HL-60/S4 treated with retinoic acid at 250 ng/mL for 4 days and 3 days (cell line): ENCODE results near the gene SAMD1.

Experiments used
- in situ Hi-C: fragments of 300-500 bp; cut with MboI; formaldehyde crosslinking; loops from 2 replicates; pipeline ENCODE4 v1.7.0; 2022; ENCODE audit warnings: low sequenced_read_pairs

Gene SAMD1

DNA sequence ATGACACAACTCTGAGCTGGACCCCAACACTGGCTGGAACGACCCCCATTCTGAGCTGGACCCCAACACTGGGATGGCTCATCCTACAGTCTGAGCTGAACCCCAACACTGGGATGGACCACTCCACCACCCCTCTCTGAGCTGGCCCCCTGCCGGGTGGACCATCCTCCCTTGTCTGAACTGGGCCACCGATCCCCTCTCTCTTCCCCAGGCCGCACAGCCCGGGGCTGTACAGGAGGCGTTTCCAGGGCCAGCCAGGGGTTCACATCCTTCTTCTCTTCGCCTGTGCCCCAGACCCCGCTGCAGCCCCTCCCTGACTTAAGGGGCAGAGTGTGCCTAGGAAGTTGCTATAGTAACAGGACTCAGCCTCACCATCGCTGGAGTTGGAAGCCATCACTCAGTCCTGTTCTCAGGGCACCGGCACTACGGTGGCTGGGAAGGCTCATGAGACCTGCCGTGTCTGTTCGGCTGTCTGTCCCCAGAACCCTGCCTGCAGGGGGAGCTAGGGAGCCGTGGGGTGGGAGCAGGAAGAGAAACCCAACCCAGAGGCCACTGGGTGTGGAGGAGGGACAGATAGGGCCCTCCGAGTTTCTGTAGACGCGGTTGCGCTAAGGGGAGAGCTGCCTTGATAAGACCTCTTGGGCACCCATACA lies 23.3 kb upstream of the SAMD1 start:
- in situ Hi-C loops: no loop called here

DNA sequence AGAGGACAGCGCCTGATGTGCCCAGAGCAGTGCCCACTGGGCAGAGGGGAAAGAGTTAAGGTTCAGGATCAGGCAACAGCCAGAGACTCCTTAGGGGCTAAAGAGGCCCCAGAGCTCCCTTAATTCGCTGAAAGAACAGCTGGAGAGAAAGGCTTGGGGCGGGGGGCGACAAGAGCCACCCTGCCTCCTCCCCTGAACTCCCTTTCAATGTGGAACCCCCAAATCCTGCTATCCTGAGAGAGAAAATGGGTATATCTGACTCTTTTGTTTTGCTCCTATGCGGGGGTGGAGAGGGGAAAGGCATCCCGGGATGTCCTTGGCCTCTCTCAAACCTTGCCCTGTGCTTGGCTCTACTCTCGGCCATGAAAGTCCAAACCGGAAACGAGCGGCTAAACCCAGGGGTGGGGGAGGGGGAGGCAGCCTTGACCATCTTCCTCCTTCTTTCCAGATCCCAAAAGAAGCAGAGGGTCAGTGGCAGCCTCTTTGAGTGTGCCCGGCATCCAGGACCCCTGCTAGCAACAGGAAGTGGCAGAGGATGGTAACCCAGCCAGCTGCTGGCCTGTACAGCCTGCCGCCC lies 22.3 kb upstream of the SAMD1 start:
- in situ Hi-C loops: no loop called here

DNA sequence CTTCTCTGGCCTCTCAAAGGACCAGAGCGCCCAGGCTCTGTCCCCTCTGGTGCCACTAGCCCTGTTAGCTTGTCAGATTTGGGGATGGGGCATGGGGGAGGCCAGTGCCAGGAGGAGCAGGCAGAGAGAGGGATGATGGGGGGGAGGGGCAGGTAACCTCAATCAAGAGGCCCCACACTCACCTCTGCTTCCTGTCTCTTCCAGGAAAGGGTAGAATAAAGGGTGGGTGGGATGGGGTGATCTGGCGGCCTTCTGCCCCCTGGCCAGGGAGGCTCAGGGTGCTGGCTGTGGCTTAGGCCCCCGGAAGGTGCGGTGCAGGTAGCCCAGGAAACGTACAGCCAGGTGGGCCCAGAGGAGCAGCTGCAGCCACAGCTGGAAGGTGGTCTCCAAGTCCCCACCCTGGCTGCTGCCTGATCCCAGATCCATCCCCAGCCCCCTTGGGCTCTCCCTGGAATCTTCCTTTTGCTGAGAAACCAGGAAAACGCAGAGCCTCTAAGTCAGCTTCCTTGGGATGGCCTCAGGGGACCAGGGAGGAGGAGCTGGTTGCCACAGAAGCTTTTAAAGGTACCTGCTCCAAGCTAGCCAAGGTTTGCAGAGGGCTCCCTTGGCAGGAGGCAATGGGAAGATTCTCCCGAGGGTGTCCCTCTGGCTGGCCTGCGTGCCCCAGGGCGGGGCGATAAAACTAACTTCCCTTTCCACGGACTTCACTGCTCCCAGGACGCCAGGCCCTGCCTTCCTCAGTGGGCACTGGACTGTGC lies 21.7 kb upstream of the SAMD1 start:
- in situ Hi-C loops: no loop called here

DNA sequence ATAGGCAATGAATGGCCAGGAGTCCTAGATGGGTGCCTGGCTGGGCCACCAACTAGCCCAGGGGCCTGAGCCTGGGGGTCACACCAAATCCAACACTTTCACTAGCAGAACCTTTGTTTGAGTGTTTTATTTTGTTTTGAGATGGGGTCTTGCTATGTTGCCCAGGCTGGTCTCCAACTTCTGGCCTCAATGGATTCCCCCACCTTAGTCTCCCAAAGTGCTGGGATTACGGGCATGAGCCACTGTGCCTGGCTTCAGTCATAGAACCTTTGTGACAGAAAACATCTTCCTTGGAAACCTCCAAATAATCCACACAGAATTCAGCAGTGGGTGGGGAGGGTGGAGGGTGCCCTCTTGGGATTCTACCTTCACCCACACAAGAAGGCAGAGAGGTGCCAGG lies 20.9 kb upstream of the SAMD1 start:
- in situ Hi-C loops: no loop called here

DNA sequence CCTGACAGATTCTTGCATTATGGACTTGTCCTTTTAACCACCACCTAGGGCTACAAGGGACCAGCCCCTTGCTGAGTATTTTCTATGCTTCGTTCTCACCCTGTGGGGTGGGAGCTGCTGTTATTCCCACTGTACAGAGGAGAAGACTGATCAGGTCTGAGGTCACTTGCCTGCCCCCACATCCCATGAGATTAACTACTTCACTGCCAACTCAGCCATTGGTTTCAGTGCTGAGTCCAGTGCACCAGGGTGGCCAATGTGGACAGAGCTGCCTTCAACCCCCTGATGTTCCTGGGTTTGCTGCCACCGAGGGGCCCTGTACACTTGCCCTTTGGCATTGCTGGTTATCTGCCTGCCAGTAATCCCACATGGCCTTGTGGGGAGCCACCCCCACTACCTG lies 20.1 kb upstream of the SAMD1 start:
- in situ Hi-C loops: no loop called here

DNA sequence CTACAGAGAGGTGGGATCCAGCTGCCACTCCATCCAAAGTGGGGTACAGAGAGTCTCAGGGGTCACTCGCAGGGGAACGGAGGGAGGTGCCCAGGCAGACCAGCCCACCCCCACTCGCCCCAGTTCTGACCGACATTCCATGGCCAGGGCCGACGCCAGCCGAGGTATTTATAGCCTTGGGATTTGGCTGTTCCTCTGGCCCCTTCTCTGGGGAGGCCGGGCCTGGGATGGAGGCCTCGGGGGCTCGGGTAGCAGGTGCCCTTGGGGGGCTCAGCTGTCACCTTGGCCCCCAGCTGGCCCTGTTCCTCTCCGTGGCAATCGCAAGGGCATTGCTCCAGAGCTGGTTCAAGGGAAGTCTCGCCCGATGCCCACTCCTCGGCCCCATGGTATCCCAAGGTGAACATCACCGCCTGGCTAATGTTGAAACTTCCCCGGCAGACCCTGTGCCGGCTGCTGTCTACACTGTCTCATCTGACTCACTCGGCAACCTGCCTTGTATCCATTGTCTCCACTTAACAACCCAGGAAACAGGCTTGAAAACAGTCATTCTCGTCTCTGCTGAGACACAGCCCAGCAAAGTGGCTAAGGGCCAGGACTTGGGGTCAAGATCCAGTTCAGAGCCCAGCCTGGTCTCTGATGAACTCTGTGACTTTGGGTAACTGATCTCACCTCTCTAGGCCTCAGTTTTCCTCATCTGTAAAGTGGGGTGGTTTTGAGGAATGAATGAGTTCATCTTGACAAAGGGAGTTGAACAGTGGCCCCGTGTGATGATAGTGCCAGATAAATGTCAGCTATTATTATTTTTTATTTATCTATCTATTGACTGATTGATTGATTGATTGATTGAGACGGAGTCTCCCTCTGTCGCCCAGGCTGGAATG lies 17.3 kb upstream of the SAMD1 start:
- in situ Hi-C loops: no loop called here

DNA sequence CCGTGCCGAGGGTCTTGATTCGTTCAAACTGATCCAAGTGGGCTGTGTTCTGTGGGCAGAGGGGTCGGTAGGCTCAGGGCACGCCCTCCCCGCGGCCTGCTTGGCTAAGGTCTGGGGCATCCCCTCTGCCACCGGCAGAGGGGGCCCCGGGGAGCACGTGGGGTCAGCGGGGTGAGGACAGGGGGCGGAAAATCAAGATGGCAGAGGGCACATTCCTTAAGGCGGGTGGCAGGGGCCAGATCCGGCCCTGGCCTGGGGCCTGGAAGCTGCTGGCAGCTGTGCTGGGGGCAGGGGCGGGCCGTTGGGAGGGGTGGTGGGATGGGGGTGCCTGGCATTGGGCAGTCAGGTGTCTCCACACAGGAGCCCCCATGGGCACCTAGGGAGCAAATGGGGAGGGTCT lies 16.3 kb upstream of the SAMD1 start:
- in situ Hi-C loops: no loop called here

DNA sequence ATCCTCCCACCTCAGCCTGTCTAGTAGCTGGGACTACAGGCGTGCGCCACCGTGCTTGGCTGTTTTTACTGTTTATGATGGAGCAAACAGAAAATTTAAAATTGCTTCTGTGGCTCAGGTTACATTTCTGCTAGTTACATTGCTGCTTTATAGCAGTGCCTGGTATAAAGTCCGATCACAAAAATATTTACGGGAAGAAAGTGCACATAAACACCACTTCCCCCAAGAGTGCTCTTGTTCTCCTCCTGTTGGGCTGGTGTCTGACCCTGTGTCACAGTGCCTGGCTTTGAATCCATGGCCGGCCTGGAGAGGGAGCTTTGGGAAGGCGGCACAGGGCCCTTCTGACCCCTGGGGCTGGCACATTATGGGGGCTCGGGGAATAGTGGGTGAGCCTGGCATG lies 15.1 kb upstream of the SAMD1 start:
- in situ Hi-C loops: no loop called here

DNA sequence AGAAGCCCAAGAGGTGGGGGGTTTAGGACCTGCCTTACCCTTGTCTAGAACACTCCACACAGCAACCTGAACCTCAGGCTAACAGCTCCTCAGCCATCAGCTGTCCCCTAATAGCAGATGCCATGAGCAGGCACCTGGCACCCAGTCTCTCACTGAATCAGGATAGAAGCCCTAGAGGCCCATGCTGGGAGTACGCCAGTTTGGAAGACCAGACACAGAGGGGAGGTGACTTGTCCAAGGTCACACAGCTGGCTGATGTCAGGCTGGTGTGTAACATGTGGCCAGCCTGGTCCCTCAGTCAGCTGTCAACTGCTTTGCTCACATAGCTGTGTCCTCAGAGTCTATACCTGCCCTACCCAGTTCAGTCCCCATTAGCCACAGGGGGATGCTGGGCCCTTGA lies 12.8 kb upstream of the SAMD1 start:
- in situ Hi-C loops: no loop called here

DNA sequence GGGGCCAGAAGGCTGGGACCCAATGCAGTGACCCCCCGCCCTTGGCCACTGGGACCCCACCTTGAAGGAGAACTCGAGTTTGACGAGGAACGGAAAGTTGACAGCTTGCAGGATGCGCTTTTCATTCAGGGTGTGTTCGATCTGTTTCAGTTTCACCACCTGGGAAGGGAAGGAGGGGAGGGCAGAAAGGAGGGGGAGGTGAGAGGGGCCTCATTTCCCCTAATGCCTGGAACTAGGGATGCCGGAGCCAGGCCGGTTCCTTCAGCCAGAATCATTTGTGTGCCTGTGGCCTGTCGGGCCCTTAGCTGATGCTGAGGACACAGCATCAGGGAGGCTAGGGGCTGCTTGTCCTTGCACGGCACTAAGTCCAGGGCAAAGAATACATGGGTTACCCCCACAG lies 12.2 kb upstream of the SAMD1 start:
- in situ Hi-C loops: no loop called here

DNA sequence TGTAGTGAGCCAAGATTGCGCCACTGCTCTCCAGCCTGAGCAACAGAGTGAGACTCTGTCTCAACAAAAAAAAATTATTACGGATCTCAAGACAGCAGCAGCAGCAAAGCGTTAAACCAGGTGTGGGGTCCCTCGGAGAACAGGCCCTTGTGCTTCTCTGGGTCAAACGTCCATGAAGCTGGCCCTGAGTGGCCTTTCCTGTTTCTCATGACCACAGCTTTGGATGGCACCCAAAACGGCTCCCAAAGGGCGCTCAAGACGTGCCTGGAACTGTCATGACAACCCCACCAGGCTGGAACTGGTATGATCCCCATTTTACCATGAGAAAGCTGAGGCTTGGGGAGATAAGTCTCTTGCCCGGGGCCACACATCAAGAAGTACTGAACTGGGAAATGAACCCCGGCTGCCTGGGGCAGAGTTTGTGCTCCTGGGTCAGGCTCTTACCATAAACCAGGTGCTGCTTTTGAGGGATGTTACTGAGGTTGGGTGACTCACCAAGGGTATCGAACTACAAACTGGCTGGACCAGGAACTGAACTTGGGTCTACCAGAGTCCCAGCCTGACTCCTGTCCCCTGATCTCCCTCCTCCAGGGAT lies 11.6 kb upstream of the SAMD1 start:
- in situ Hi-C loops: no loop called here

DNA sequence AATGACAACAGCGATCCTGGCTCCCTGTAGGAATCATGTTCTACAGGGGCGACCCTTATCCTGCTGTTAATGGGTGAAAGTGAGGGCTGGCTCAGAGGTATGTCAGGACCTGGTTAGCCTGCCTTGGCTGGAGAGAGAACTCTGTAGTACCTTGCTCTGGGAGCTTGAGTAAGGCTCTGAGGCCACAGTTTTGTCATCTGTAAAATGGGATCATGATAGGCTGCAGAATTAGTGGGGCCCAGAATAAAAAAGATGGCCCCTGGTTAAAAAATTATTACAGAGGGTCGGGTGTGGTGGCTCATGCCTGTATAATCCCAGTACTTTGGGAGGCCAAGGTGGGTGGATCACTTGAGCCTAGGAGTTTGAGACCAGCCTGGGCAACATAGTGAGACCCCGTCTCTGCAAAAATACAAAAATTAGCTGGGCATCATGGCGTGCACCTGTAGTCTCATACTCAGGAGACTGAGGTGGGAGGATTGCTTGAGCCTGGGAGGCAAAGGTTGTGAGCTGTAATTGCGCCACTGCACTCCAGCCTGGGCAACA lies 10.5 kb upstream of the SAMD1 start:
- in situ Hi-C loops: no loop called here

DNA sequence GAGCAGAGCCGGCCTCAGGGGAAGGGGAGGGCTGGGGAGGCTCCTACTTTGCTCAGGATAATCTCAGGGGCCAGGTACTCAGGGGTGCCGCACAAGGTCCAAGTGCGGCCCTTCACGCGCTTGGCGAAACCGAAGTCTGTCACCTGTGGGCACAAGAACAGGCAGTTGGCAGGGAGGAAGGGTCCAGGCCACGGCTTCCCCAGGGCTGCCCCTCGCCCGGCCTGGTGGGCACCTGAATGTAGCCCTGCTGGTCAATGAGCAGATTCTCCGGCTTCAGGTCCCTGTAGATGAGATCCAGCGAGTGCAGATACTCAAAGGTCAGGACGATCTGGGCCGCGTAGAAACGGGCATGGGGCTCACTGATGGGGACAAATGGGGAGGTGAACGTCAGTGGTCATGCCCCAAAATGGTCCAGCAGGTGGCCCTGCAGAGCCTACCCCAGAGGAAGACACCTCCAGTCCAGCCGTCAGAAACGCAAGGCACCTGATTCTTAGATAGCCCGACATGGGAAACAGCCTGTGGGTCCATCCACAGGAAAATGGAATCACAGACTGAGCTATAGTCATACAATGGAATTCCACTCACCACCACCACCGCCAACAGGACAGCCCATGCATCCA lies 7.1 kb upstream of the SAMD1 start:
- in situ Hi-C loops: no loop called here

DNA sequence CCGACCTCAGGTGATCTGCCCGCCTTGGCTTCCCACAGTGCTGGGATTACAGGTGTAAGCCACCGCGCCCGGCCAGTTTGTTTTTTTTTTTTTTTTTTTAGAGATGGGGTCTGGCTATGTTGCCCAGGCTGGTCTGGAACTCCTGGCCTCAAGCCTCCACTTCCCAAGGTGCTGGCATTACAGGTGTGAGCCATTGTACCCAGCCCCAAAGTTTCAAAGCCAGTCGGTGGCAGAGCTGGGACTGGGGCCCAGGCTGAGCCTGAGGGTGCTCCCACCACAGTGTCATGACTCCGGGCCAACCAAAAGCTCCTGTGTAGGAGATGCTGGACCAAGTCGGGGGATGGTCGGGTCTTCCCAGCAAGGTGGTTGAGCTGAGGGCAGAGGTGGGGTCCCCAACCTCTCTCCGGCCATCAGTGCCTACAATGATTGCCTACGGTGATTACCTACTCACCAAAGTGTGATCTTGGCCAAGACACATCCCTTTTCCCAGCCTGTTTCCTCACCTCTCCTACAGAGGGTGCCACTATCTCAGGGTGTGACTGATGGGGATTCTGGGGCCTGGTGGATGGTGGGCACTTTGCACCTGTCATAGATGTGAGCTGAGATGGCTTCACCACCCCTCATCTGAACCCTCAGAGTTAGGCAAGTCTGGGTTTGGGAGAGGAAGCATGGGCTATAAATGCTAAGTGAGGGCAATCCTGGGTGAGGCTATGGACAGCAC lies 5.9 kb upstream of the SAMD1 start:
- in situ Hi-C loops: no loop called here

DNA sequence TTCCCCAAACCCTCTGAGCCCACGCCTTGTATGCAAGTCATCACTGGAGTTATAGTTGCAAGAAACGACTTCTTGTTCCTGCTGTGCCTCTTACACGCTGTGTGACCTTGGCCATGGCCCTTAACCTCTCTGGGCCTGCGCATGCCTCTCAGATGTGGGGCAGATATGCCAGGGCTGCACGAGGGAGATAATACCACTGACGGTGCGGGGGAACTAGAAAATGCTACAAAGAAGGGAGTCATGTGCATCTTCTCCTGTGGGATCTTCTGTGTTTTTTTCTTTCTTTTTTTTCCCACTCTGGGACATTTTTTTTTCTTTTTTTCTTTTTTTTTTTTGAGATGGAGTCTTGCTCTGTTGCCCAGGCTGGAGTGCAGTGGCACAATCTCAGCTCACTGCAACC lies 4.3 kb upstream of the SAMD1 start:
- in situ Hi-C loops: no loop called here

DNA sequence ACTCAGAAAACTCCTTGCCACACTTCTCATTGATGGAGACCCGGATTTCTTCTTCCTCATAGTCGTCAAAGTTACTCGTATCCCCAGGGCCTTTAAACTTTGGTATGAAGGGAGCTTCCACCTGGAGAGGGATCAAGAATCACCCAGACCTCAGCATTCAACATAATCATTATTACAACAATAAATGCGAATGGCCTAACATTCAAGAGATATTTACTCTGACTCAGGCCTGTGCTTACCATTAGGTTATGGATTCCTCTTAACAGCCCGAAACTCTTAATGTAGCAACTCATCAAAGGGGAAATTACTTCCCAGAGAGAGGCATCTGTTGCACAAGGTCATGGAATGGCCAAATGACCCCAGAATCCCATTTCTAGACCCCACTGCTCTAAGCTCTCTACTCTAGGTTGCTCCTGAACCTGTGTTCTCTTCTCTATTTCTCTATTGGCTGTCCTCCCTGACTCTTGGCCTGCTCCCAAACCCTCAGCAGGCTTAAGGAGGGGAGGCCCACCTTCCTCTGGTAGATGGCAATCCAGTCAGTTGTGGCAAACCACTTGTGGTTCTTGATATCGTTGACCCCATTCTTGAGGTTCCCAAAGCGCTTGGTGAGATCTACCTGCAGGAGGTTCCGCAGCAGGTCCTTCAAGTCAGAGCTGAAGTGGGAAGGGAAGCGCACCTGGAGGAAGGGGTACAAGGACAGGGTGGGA lies 2.7 kb upstream of the SAMD1 start:
- in situ Hi-C loops: no loop called here

DNA sequence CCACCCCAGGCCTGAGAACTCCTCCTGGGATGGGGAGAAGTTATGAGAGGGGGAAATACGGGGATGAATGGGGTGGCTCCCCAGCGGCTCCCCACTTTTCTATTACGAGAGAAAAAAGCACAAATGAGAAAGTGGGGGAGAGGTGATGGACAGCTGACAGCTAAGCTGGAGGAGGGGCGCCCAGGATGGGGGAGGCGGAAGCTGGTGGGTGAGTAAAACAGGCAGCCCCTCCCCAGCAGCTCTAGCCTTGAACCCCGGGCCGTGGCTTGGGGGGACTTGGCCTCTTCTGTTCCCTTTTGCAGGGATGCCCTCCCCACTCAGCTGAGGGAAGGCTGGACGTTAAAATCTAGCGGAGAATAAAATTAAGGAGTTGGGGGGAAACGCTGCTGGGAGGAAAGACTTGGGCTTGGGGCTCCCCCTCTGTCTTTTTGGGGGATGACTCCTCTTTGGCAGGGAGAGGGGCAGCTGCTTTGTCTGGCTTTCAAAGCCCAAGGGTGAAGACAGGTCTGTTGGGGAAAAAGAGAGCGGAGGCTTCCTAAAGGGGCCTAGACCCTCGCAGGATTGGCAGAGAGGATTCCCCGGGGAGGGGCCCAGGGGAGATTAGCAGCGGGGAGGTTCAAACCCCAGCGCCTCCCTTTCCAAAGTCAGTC lies 1.4 kb upstream of the SAMD1 start:
- in situ Hi-C loops: no loop called here

DNA sequence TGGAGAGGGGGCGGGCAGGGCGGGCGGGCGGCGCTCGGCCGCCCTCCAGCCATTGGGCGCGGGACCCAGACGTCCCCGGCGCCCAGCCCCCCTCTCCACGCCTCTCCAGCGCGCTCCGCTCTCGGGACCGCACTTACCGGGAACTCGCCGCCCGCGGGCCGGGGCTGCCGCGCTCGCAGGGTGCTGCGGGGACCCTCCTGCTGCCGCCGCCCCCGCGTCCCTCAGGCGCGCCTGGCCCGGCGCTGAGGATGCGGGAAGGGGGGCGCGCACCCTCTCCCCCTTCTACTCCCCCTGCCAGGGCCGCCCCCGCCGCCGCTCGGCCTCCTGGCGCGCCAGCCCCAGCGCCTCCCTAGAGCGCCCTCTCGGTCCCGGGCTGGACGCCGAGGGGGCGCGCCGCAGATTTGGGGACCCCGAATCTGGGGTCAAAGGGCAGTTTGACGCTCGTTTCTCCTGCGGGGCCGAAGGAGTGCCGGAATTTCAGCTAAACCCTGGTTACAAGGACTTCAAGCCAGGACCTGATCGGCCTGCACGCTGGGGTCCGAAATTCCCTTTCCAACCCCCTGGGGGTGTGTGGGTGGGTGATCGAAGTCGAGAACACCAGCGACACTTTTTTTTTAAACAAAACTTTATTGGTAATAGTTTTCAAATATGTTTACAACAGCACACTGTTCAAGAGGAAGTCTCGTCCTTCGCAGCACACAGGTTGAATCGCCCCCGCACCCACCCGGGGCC lies 696 bp upstream of the SAMD1 start:
- in situ Hi-C loops: no loop called here
